Measurements from ENCODE around the gene VSIG10L. TPM values are rescaled to one million over a fixed set of nuclear protein-coding genes. Genes with fewer than 3 reads are reported as not detected.

The VSIG10L gene
- total RNA-seq, 2 donors from 2014 or later: 2.0 to 2.9 TPM

DNA sequence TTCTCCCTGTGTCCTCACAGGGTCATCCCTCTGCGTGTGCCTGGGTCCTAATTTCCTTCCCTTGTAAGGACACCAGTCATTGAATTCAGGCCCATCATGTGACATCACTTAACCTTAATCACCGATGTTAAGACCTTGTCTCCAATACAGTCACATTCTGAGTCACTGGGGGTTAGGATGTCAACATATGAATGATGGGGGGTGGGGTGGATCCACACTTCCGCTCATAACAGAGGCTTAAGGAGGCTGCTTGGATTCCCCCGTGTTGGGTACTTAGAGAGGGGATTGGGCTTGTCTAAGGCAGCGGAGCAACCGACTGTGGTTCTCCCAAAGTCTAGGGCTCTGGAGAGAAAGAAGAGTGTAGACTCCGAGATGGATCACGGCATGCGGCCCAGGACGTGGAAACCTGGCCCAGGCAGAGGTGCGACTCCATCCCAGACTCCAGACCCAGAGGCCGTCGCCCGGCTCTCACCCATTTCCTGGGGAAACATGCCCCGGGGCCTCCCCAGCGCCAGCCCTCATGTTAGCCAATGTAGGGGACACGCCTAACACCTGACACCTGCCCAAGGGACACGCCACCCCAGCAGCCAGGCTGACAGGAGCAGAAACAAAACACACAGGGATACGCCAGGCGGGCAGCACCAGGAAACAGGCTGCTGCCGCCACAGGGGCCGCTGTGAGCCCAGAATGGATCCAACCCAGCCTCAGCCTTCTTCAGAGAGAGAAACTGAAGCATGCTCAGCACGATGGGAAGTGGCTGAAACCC is 47.5 kb downstream of the VSIG10L start:
- intact Hi-C loops (cut with DNase I): no loop called here
- DNase-seq (ENCODE audit: low spot score): no peak

DNA sequence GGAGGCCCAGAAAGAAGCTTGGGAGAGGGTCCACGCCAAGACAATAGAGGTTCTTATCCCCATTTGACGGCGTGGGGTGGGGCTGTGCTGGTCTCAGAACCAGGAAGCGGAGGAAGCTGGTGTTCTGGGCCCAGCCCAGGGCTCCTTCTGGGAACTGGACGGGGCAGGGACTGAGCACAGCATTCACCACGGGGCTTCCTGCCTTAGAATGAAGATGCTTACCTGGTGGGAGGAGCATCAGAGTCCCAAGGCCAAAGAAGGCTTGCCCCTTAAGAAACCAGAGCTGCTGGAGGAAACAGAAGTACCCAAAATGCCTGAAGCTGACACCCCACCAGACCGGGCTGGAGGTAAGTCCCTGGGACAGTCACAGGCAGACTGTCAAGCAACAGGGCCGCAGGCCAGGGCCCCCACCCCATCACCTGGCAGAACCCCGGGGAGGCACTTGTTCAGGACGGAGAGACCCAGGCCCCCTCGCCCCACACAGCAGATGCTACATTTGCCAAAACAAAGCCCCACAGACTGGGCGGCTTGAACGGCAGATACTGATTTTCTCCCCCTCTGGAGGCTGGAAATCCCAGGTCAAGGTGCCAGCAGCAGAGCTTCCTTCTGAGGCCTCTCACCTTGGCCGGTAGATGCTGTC is 48.2 kb downstream of the VSIG10L start:
- DNase-seq (ENCODE audit: low spot score): no peak
- intact Hi-C loops (cut with DNase I): no loop called here

DNA sequence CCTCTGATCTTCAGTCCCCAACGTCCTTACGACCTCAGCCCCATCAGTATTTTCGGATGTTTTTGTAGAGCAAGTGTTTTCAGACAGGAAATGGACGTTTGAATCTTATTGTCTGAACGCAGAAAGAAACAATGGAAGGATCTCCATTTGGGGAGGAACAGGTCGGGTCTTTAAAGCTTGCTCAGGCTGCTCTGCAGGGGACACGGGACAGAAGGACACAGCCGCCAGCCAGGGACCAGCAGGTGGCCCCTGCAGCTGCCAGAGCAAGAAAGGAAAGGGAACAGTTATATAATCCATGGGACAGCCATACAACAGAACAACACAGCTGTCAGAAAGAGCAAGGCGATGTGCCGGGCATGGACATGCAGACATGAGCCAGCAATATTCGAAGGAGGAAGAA is 49.0 kb downstream of the VSIG10L start:
- intact Hi-C loops (cut with DNase I): no loop called here

DNA sequence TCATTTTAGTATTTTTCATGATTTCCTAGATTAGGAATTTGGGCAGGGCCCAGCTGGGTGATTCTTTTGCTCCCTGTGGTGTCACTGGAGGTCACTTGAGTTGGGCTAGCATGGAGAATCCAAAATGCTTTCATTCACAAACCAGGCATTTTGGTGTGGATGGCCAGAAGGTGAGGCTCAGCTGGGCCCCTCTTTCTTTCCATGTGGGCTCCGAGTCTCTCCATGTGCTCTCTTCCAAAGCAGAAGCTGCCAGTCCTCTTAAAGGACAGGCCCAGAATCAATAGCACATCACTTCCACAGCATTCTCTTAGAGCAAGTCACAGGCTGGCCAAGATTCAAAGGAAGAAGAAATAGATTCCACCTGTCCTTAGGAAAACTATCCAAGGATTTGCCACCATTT is 52.3 kb downstream of the VSIG10L start:
- intact Hi-C loops (cut with DNase I): no loop called here
- DNase-seq (ENCODE audit: low spot score): no peak

More for the DNA sequence above, 49.0 kb downstream of the VSIG10L start:
- no peak for DNase-seq (ENCODE audit: low spot score)

- DNase-seq (ENCODE audit: low spot score): no peak
- intact Hi-C loops (cut with DNase I): no loop called here
Observed at GRCh38 chr19:51285682-51286081, 56.3 kb downstream of the VSIG10L start.

DNA sequence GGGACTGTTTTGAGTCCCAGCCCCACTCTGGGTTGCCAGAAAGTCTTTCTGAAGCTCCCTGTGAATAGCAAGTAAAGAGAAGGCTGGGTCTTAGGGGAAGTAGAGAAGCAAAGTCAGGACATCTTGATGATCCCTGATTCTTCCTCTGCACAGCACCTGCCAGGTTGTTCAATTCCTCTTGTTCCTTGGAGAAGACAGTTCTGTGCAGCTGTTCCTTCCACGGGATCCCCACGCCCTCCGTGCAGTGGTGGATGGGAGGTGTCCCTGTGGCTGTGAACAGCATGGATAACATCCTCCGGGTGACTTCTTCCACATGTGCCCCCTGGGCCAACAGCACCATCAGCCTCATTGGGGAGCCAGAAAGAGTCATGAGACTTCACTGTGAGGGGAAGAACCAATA is 59.6 kb downstream of the VSIG10L start:
- no peak for DNase-seq (ENCODE audit: low spot score)
- intact Hi-C loops (cut with DNase I): no loop called here

Other genes starting within 250 kb of the VSIG10L start
- gene CTU1, start 233.7 kb downstream of the VSIG10L start, total RNA-seq: 1 to 10 TPM; 3.7 to 5.0 TPM
- gene SIGLEC9, start 217.2 kb downstream of the VSIG10L start, total RNA-seq: 10 to 100 TPM in 1 of 2 donors, 1 to 10 TPM in 1; 8.7 to 12.6 TPM
- 1 to 10 TPM; 1.8 to 5.5 TPM for gene SIGLEC7, start 199.8 kb downstream of the VSIG10L start, total RNA-seq
- gene CD33, start 117.1 kb downstream of the VSIG10L start, total RNA-seq: 10 to 100 TPM in 1 of 2 donors, 1 to 10 TPM in 1; 10.0 to 17.4 TPM
- gene SIGLECL1, start 91.1 kb downstream of the VSIG10L start, total RNA-seq: not detected
- under 1 TPM; 0.19 to 0.33 TPM for gene IGLON5, start 30.5 kb downstream of the VSIG10L start, total RNA-seq
- gene ETFB, start 24.2 kb upstream of the VSIG10L start, total RNA-seq: 10 to 100 TPM; 44.4 to 50.8 TPM
- gene CLDND2, start 26.9 kb upstream of the VSIG10L start, total RNA-seq: 1 to 10 TPM in 1 of 2 donors, under 1 TPM in 1; 0.62 to 1.2 TPM
- gene NKG7, start 30.5 kb upstream of the VSIG10L start, total RNA-seq: 1 to 10 TPM; 3.0 to 4.8 TPM
- gene LIM2, start 45.8 kb upstream of the VSIG10L start, total RNA-seq: not detected
- gene C19orf84, start 48.5 kb upstream of the VSIG10L start, total RNA-seq: not detected
- gene SIGLEC10, start 75.5 kb upstream of the VSIG10L start, total RNA-seq: 10 to 100 TPM in 1 of 2 donors, 1 to 10 TPM in 1; 3.3 to 13.5 TPM
- gene SIGLEC8, start 116.3 kb upstream of the VSIG10L start, total RNA-seq: under 1 TPM; 0.19 to 0.42 TPM
- gene CEACAM18, start 136.4 kb upstream of the VSIG10L start, total RNA-seq: not detected
- under 1 TPM; 0.42 to 1.00 TPM for gene SIGLEC12, start 159.7 kb upstream of the VSIG10L start, total RNA-seq
- 1 to 10 TPM in 1 of 2 donors, under 1 TPM in 1; 0.86 to 1.6 TPM for gene SIGLEC6, start 189.5 kb upstream of the VSIG10L start, total RNA-seq
- 1 to 10 TPM; 8.0 to 9.2 TPM for gene ZNF175, start 229.1 kb upstream of the VSIG10L start, total RNA-seq

Measured in posterior vena cava (tissue), 2 donors.